Dermis blood vessel endothelial cell (primary cell): ENCODE data around the gene PNPLA8. TPM values are rescaled to one million over a fixed set of nuclear protein-coding genes. Genes with fewer than 3 reads are reported as not detected.
A peak's percentile ranks its signal among the peaks of the same experiment; 100 is the strongest.

Experiments used
- DNase-seq: peaks from one replicate; pipeline ENCODE4 v3.0.0; 2010
- total RNA-seq: library from RNA; depleted of rRNA; stranded (reverse); fragments of >200 nt; gene quantifications from 2 replicates; pipeline ENCODE4 v1.2.3, GENCODE V29; 2014

PNPLA8 gene
- total RNA-seq, 1 donor from 2014 or later = 39.7 TPM

GRCh38 chr7:108441392-108441955 lies 84.5 kb downstream of the PNPLA8 start:
- DNase-seq = no peak

- DNase-seq = no peak
Measured at GRCh38 chr7:108440613-108441012, 85.3 kb downstream of the PNPLA8 start.

GRCh38 chr7:108436906-108437305 lies 89.0 kb downstream of the PNPLA8 start:
- DNase-seq = no peak

GRCh38 chr7:108434010-108434409 lies 91.9 kb downstream of the PNPLA8 start:
- no peak for DNase-seq

GRCh38 chr7:108431099-108431498 lies 94.8 kb downstream of the PNPLA8 start:
- DNase-seq = no peak

- DNase-seq = peak; percentile 51
Measured at GRCh38 chr7:108430664-108431063, 95.3 kb downstream of the PNPLA8 start.

- no peak for DNase-seq
Measured at GRCh38 chr7:108427766-108428165, 98.2 kb downstream of the PNPLA8 start.

- DNase-seq = no peak
Measured at GRCh38 chr7:108425714-108426275, 100.1 kb downstream of the PNPLA8 start.

- DNase-seq = no peak
Measured at GRCh38 chr7:108424013-108424412, 101.9 kb downstream of the PNPLA8 start.

- no peak for DNase-seq
Measured at GRCh38 chr7:108423089-108423989, 102.6 kb downstream of the PNPLA8 start.

GRCh38 chr7:108421720-108422331 lies 104.1 kb downstream of the PNPLA8 start:
- no peak for DNase-seq

Other genes starting within 250 kb of the PNPLA8 start
- gene NRCAM, start 69.7 kb downstream of the PNPLA8 start, total RNA-seq = 9.2 and 16.0 TPM in 2 replicates
- 14.8 and 16.5 TPM in 2 replicates for gene THAP5, start 43.6 kb upstream of the PNPLA8 start, total RNA-seq
- 22.4 and 41.5 TPM in 2 replicates for gene DNAJB9, start 43.7 kb upstream of the PNPLA8 start, total RNA-seq